ENCODE results near the gene LEO1. TPM values are rescaled to one million over a fixed set of nuclear protein-coding genes. Genes with fewer than 3 reads are reported as not detected.

Gene LEO1
- total and polyA plus RNA-seq, 2 of the 13 experiments (the other 11 are each of a cell fraction or from before 2014, with no cell fraction given) = 17.0 to 60.3 TPM

DNA sequence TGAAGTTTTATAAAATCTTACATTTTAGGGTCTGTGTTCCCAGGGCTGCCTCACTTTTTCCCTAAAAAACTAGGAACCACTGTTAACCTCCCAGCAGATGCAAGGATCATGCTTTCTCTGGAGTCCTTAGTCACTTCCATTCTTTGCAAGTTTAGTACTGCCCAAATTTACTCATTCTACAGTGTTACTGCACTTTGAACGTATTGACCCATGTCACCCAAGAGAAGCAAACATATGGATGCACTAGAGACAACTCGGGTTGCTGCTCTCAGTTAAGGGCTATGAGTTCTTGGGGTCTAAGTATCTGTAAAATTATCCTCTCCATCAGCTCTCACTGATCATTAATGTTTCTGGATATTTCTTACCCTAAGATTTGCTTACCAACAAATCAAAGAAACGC, 59.0 kb downstream of the LEO1 start (continued):
- TF ChIP-seq, protein P1, sequence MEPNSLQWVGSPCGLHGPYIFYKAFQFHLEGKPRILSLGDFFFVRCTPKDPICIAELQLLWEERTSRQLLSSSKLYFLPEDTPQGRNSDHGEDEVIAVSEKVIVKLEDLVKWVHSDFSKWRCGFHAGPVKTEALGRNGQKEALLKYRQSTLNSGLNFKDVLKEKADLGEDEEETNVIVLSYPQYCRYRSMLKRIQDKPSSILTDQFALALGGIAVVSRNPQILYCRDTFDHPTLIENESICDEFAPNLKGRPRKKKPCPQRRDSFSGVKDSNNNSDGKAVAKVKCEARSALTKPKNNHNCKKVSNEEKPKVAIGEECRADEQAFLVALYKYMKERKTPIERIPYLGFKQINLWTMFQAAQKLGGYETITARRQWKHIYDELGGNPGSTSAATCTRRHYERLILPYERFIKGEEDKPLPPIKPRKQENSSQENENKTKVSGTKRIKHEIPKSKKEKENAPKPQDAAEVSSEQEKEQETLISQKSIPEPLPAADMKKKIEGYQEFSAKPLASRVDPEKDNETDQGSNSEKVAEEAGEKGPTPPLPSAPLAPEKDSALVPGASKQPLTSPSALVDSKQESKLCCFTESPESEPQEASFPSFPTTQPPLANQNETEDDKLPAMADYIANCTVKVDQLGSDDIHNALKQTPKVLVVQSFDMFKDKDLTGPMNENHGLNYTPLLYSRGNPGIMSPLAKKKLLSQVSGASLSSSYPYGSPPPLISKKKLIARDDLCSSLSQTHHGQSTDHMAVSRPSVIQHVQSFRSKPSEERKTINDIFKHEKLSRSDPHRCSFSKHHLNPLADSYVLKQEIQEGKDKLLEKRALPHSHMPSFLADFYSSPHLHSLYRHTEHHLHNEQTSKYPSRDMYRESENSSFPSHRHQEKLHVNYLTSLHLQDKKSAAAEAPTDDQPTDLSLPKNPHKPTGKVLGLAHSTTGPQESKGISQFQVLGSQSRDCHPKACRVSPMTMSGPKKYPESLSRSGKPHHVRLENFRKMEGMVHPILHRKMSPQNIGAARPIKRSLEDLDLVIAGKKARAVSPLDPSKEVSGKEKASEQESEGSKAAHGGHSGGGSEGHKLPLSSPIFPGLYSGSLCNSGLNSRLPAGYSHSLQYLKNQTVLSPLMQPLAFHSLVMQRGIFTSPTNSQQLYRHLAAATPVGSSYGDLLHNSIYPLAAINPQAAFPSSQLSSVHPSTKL (CRISPR knock-in tag; IDR thresholded peaks at IDR 0.05) = peak; percentile 72
- TF ChIP-seq ZNF12 (CRISPR knock-in tag; IDR thresholded peaks at IDR 0.05) (no peak), ZNF567 (CRISPR knock-in tag; IDR thresholded peaks at IDR 0.05; ENCODE audit: borderline replicate concordance) (no peak), KLF9 (CRISPR knock-in tag; IDR thresholded peaks at IDR 0.05; ENCODE audit: low read depth) (no peak), RAD51 (IDR thresholded peaks at IDR 0.05; ENCODE audit: borderline replicate concordance) (no peak), FOXP1 (IDR thresholded peaks at IDR 0.05) (no peak), FOXP1 (CRISPR knock-in tag; IDR thresholded peaks at IDR 0.05) (peak; percentile 53; the same call in 1 of the 2 replicates), KAT8 (CRISPR knock-in tag; IDR thresholded peaks at IDR 0.05) (0 out of 2 replicates have a peak, but pooled peaks have one; percentile 44), ZNF562 (CRISPR knock-in tag; IDR thresholded peaks at IDR 0.05; ENCODE audit: borderline replicate concordance) (no peak), IRF2 (CRISPR knock-in tag; IDR thresholded peaks at IDR 0.05) (0 out of 2 replicates have a peak, but pooled peaks have one; percentile 45), JARID2 (CRISPR knock-in tag; IDR thresholded peaks at IDR 0.05; ENCODE audit: insufficient replicate concordance) (no peak), ZNF292 (CRISPR knock-in tag; IDR thresholded peaks at IDR 0.05; ENCODE audit: borderline replicate concordance, low read depth) (peak; percentile 65; the same call in 1 of the 2 replicates), MLLT10 (CRISPR knock-in tag; IDR thresholded peaks at IDR 0.05) (no peak), ZSCAN25 (CRISPR knock-in tag; IDR thresholded peaks at IDR 0.05) (no peak), NFIC (IDR thresholded peaks at IDR 0.05; ENCODE audit: low read length) (0 out of 2 replicates have a peak, but pooled peaks have one; percentile 21)
- TF ChIP-seq, protein P2, sequence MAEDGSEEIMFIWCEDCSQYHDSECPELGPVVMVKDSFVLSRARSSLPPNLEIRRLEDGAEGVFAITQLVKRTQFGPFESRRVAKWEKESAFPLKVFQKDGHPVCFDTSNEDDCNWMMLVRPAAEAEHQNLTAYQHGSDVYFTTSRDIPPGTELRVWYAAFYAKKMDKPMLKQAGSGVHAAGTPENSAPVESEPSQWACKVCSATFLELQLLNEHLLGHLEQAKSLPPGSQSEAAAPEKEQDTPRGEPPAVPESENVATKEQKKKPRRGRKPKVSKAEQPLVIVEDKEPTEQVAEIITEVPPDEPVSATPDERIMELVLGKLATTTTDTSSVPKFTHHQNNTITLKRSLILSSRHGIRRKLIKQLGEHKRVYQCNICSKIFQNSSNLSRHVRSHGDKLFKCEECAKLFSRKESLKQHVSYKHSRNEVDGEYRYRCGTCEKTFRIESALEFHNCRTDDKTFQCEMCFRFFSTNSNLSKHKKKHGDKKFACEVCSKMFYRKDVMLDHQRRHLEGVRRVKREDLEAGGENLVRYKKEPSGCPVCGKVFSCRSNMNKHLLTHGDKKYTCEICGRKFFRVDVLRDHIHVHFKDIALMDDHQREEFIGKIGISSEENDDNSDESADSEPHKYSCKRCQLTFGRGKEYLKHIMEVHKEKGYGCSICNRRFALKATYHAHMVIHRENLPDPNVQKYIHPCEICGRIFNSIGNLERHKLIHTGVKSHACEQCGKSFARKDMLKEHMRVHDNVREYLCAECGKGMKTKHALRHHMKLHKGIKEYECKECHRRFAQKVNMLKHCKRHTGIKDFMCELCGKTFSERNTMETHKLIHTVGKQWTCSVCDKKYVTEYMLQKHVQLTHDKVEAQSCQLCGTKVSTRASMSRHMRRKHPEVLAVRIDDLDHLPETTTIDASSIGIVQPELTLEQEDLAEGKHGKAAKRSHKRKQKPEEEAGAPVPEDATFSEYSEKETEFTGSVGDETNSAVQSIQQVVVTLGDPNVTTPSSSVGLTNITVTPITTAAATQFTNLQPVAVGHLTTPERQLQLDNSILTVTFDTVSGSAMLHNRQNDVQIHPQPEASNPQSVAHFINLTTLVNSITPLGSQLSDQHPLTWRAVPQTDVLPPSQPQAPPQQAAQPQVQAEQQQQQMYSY (CRISPR knock-in tag; IDR thresholded peaks at IDR 0.05) = no peak
- TF ChIP-seq, protein P3, sequence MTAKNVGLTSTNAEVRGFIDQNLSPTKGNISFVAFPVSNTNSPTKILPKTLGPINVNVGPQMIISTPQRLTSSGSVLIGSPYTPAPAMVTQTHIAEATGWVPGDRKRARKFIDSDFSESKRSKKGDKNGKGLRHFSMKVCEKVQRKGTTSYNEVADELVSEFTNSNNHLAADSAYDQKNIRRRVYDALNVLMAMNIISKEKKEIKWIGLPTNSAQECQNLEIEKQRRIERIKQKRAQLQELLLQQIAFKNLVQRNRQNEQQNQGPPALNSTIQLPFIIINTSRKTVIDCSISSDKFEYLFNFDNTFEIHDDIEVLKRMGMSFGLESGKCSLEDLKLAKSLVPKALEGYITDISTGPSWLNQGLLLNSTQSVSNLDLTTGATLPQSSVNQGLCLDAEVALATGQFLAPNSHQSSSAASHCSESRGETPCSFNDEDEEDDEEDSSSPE (CRISPR knock-in tag; IDR thresholded peaks at IDR 0.05) = no peak
- TF ChIP-seq, protein P4, sequence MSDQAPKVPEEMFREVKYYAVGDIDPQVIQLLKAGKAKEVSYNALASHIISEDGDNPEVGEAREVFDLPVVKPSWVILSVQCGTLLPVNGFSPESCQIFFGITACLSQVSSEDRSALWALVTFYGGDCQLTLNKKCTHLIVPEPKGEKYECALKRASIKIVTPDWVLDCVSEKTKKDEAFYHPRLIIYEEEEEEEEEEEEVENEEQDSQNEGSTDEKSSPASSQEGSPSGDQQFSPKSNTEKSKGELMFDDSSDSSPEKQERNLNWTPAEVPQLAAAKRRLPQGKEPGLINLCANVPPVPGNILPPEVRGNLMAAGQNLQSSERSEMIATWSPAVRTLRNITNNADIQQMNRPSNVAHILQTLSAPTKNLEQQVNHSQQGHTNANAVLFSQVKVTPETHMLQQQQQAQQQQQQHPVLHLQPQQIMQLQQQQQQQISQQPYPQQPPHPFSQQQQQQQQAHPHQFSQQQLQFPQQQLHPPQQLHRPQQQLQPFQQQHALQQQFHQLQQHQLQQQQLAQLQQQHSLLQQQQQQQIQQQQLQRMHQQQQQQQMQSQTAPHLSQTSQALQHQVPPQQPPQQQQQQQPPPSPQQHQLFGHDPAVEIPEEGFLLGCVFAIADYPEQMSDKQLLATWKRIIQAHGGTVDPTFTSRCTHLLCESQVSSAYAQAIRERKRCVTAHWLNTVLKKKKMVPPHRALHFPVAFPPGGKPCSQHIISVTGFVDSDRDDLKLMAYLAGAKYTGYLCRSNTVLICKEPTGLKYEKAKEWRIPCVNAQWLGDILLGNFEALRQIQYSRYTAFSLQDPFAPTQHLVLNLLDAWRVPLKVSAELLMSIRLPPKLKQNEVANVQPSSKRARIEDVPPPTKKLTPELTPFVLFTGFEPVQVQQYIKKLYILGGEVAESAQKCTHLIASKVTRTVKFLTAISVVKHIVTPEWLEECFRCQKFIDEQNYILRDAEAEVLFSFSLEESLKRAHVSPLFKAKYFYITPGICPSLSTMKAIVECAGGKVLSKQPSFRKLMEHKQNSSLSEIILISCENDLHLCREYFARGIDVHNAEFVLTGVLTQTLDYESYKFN (CRISPR knock-in tag; conservative IDR thresholded peaks at IDR 0.05) = peak; percentile 90
- TF ChIP-seq, protein P5, sequence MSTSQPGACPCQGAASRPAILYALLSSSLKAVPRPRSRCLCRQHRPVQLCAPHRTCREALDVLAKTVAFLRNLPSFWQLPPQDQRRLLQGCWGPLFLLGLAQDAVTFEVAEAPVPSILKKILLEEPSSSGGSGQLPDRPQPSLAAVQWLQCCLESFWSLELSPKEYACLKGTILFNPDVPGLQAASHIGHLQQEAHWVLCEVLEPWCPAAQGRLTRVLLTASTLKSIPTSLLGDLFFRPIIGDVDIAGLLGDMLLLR (CRISPR knock-in tag; IDR thresholded peaks at IDR 0.05) = no peak

Data from HepG2 (cell line).